CD4-positive, alpha-beta T cell treated with Interleukin-4 for 1 hour (primary cell): ENCODE results near the gene CMYA5.
"Not testable (repeated sequence)": the region's sequence is repeated elsewhere in the genome, so short reads cannot be mapped to it uniquely, and the experiment has no call there.

ENCODE experiments used
- DNase-seq, 2 donors: peaks; one replicate each; pipeline ENCODE4 v3.0.0-alpha.2; 2020 to 2022

Gene CMYA5

DNA sequence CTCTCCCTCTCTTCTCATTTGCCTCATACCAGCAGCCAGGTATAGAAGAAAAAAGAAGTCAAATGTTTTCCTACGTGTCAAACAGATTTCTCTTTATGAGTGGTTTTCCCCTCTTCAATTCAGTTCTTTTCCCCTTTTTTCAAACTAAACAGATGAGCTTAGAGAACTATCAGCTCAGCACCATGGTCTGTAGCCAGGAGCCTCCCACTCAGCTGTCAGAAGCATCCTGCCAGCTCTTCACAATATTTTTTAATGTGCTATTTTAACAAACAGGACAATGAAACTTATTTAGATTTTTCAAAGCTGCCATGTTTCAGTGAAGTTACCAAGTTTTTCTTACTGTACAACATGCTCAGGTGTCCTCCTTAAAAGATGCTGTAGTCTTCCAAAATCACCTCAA lies 63.5 kb downstream of the CMYA5 start:
- no peak for DNase-seq

DNA sequence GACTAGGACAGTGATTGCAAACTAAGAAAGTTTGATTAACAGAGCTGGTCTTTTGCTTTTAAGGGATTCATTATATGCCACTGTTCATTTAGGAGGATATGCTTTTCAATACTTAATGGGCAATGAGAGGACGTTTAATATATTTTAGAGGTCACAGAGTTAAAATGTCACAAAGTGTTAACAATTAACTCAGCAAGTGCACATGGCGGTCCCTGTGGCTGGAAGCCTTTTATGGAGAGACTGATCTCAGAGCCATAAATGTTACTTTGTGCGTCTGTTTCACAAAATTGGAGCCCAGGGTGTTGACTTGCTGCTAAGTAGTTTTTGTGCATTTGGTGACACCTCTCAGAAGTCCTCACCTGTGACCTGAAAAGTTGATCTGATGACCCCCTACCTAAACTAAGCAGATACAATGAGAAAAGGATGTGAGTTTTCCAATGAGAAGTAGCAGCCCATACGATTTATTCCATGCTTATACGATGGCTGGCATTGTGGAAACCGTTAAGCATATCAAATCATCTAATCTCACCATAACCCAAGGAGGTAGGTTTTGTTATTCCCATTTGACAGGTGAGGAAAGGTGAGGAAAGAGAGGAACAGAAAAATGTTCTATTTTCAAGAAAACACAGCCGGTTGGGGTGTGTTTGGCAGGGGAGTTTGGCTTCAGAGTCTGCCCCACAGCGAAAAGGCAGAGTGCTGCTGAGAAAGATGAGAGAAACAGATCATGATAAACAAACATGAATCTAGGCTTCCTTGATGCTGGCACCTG lies 64.4 kb downstream of the CMYA5 start:
- no peak for DNase-seq

DNA sequence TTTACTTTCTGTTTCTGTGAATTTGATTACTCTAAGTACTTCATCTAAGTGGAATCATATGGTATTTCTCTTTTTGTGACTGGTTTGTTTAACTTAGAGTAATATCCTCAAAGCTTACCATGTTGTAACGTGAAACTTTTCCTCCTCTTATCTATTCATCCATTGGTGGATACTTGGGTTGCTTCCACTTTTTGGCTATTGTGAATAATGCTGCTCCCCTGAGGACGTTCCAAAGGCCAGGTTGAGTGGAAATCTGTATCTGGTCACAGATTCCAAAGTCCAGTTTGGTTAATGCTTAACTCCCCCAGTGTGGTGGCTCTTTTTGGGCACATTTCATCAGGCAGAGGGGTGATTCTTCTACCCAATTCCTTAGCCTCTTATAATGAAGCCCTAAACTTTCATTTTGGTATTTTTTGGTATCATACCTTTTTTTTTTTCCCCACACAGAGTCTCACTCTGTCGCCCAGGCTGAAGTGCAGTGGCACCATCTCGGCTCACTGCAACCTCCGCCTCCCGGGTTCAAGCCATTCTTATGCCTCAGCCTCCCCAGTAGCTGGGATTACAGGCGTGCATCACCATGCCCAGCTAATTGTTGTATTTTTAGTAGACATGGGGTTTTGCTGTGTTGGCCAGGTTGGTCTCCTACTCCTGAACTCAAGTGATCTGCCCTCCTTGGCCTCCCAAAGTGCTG lies 65.4 kb downstream of the CMYA5 start:
- no peak for DNase-seq

DNA sequence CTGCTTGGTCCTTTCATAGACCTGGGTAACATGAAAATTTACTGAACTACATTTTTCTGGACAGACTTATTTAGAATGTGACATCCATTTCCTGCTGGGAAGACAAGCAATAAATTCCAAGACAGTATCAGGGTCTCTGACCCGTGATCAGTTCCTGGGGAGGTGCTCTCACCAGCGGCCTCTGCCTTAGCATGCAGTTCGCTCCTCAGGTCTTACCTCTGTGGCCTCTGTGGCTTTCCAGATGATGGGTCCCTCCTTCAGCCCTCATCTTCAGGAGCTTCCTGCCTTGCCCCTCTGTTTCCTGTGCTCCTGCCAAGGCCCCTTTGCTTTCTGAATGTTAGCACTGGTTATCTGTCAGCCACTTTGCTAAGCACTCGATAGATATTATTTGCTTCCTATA lies 66.4 kb downstream of the CMYA5 start:
- DNase-seq, result no peak

DNA sequence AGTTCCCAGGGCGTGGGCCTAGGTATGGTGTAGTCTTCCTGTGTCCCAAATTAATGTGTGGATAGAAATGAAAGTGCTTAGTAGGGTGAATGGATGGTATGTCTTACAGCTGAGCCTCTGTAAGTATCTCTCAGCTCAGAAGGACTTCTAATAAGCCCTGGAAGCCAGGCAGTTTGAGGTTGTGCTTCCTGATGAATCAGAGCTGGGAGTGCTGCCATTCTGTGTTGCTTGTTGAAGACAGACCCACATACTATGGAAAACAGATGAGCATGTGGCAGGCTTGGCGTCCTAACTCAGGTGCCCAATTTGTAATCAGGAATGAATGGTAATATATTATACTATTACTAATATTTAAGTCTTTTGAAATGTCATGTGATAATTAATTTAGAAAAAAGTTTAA lies 69.8 kb downstream of the CMYA5 start:
- DNase-seq, result no peak

DNA sequence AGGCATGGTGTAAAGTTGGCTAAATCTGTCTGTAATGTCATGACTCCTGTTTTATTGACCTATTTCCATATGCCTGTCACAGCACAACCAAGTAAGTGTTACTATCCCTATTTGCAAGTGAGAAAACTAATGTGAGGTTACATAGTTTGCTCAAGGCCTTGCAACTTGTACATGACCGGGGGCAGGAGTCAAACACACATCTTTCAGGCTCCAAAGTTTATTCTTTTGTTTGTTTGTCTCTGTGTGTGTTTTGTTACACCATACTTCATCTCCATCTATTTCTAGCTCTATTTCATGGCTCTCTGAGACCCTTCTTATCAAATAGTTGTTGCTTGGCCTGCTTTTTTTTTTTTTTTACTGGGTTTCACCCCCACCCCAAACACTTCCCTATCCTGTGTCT lies 70.2 kb downstream of the CMYA5 start:
- no peak for DNase-seq

DNA sequence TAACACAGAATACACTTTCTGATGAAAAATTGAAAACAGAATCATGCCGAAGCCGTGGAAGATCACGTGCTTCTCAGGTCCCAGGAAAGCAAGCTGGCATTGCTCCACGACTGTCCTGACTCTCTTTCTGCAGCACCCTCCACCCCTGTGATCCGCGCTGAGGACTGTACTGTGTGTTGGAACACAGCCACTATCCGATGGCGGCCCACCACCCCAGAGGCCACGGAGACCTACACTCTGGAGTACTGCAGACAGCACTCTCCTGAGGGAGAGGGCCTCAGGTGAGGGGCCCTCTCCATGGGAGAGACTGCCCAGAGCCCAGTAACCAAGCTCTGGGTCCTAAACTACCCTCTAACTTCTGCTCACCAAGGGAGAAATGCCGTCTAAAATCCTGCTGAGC lies 73.3 kb downstream of the CMYA5 start:
- DNase-seq, result no peak

DNA sequence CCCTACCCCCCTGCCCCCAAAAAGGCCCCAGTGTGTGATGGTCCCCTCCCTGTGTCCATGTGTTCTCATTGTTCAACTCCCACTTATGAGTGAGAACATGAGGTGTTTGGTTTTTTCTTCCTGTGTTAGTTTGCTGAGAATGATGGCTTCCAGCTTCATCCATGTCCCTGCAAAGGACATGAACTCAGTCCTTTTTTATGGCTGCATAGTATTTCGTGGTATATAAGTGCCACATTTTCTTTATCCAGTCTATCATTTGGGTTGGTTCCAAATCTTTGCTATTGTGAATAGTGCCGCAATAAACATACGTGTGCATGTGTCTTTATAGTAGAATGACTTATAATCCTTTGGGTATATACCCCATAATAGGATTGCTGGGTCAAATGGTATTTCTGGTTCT lies 74.5 kb downstream of the CMYA5 start:
- DNase-seq, result not testable (repeated sequence)

DNA sequence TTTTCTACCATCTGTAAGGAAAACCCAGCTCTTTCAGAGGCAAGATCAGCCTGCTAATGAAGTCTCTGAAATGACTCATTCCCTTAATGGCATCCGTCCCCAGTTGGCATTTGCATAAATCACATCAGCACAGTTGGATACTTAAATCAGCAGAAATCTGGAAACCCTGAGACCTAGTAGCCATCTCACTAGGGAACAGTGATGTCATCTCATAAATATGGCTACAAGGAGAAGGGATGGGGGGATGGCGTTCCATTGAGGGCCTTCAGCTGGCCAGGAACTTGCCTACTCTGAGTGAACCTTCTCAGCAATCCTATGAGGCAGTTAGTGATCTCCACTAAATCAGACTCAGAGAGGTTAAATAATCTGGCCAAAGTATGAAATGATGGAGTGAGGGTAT lies 81.8 kb downstream of the CMYA5 start:
- DNase-seq, result no peak

DNA sequence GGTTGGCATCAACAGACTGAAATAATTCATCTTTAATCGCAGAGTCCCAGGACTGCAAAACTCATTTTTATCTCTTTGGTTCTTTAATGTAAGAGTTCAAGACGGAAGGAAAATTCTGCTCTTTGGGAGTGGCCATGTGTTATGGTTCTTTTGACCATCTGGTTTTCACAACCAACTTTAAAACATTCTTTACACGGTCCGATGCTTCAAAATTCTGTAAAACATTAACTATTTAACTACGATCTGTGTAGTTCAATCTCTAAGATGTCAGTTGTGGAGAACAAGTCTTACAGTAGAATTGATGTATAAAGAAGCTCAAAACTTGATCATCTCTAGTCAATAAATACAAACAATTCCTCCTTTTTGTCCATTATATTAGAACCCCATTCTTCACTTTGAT lies 83.0 kb downstream of the CMYA5 start:
- no peak for DNase-seq

DNA sequence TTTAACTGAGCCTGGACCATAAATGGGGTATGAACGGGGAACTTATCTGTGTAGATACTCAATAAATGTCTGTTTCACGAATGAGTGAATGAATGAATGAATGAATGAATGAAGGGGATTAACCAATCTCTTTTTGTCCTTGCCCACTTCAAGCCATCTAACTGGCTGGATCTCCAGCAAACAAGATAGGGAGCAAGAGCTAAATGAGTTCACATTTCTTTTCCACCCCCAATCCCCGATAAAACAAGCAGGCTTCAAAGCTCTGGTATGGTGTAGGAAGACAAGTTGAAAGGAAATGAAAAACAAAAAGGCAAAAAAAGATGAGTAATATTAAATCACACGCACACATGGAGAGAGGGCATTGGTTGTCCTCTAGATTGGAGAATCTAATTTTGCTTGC lies 84.0 kb downstream of the CMYA5 start:
- no peak for DNase-seq

DNA sequence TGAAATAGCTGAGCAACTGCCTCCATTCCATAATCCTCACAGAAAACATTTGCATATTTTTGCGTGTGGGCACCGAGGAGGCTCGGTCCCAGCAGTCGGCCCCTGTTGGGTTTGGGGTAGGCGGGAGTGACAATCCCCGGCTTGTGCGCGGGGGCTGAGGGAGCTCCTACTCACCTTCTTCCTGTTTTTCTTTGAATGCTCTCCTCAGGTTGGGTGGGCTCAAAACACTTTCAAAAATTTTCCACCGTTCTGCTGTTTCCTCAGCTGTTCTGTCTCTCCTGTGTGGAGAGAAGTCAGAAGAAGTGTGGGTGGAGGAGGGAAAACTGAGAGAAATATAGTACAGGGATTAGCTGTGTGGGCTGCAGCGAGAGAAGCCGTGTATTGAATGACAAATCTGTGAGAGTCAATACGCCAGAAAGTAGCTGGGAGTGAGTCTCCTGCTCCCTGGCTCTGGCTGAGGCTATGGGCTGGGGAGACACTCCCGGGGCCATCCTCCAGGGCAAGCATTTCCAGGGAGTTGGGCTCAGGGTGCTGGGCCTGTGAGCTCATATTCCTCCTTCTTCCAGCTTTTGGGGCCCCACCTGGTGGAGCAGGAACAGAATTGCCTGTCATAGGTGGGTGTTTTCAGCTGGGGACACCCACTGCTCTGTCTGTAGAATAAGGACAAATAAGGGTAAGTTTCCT lies 84.7 kb downstream of the CMYA5 start:
- DNase-seq, result peak in 1 of 2 donors; percentile 2

DNA sequence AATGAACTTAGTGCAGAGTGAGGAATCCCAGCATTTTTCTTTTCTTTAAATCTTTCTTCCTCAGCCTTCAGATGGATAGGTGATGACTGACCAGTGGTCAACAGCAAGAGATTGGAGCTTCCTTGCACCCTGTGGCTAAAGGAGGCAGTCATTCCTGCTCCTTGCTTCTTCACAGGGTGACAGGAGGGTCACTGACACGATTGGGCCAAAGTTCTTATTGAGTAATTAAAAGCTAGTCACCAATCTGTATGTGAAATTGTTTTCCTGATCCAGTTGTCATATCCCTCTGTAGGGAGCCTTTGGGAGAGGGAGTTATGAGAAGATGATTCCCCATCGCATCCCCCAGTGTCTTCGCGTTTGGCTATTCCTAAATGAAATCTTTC lies 85.2 kb downstream of the CMYA5 start:
- DNase-seq, result no peak

DNA sequence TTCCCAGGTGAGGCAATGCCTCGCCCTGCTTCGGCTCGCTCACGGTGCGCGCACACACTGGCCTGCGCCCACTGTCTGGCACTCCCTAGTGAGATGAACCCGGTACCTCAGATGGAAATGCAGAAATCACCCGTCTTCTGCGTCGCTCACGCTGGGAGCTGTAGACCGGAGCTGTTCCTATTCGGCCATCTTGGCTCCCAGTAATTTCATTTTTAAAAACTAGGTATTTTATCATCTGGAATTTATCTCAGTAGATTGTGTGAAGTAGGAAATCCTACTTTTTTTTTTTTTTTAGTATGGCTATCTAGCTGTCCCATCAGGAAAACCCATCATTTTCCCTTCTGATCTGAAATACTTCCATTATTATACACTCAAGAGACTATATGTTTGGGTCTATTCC lies 95.1 kb downstream of the CMYA5 start:
- DNase-seq, result not testable (repeated sequence)

DNA sequence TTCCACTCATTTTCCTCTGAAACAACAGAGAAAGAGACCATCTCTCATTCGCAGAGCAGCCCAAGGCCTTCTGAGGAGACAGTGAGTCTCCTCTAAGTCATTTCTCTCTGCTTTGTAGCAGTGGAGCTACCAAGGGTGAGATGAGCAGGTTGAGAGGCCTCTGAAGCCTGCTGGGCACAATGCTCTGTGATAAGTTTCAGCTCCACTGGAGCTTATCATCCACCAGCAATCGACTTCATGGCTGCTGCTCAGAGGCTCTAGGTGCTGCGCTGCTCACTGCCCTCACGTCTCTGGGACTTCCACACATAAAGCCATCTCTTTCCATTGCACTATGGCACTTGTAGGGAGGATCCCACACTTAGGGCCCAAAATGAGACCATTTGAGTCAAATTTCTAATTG lies 96.3 kb downstream of the CMYA5 start:
- DNase-seq, result no peak

DNA sequence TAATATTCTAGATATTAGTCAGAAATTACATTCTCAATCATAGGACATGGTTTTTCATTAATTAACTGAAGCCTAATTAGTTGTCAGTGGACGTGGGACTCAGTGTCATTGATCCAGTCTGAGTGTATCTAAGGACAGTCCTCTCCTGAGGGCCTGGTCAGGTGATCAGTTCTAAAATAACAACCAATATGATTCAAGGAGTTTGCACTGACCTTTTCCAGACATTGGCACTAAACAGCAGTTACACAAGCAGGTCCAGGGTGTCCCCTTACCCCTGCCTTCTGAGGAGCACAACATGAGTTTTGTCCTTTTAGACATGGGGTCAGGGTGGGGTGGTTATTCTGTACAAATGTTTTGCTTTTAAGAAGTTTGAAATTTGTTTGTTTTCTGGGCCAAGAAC lies 97.8 kb downstream of the CMYA5 start:
- no peak for DNase-seq

DNA sequence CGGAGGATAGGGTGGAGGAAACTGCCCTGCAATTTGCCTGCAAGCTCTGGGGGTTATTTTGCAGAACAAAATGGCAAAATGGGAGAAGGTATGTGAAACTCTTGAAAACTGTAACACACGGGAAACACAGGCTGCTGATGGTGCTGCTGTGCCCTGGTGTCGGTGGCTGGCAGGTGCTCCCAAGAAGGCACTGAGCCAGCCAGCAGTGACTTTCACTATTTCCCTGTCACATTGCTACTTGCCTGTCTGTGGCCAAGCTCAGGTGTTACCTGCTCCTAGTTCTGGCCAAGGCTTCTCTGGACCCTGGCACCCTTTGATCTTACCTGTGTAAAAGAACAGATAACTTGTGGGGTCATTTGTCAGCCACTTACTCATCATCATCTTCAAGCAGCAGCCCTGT lies 102.2 kb downstream of the CMYA5 start:
- DNase-seq, result no peak

DNA sequence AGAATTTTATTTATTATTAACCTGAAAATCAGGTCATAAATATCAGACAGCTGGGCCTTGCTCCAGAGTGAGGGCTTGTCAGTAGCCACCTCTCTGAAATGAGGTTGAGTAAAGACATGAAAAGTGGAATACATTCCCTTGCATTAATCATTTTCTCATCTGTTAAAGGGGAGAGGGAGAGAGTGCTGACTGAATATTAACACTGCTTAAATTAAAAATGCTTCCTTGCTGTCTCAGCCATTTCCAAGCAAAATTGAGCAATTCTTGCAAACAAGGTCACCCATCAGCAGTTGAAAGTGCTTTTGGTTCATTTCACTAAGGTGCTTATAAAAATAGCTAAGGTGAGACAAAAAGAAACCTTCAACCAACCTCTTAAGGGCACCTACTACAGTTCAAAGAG lies 102.8 kb downstream of the CMYA5 start:
- no peak for DNase-seq

DNA sequence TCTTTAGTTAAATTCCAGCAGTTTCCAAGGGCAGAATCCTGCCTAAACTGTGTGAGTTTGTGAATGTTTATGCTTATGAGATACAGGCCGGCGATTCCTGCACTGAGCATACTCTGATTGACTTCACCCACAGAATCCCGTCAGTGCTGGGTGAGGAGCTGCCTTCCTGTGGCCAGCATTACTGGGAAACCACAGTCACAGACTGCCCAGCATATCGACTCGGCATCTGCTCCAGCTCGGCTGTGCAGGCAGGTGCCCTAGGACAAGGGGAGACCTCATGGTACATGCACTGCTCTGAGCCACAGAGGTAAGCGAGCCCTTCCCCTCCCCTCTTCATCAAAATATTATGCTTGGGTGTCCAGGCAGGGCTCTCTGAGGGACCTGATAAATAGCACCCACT lies 103.7 kb downstream of the CMYA5 start:
- DNase-seq, result no peak

DNA sequence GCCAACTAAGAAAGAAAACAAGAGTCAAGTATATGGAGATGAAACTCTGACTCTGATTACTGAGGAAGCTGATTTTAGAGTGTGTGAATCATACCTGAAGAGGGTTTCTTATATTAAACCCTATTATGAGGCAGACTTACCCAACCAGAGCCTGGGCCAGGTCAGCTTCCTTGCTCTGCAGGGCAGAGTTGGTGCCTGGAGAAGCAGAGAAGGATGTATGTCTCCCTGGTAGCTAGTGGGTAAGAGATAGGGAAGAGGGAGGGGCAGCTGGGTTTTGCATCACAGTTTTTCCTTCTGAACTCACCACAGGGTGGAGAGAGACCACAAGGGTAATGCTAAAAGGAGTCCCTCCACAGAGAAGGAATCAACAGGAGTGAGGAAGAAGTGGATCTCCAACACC lies 104.1 kb downstream of the CMYA5 start:
- DNase-seq, result no peak

DNA sequence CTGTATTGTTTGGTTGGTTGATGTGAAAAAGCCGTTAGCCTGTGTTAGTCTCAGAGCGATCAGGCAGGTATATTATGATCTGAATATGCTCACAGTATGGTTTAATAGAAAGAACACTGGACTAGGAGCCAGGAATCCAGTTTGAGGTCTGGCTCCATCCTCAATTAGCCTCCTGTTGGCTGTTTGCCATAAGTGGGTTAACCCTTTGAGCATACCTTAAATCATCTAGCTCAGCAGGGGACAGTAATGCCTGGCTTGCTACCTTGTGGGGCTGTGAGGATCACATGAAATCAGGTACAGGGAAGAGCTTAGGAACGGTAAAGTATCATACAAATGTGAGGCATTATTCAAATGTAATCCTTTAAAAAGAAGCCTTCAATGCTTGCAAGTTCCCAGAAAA lies 104.7 kb downstream of the CMYA5 start:
- no peak for DNase-seq

DNA sequence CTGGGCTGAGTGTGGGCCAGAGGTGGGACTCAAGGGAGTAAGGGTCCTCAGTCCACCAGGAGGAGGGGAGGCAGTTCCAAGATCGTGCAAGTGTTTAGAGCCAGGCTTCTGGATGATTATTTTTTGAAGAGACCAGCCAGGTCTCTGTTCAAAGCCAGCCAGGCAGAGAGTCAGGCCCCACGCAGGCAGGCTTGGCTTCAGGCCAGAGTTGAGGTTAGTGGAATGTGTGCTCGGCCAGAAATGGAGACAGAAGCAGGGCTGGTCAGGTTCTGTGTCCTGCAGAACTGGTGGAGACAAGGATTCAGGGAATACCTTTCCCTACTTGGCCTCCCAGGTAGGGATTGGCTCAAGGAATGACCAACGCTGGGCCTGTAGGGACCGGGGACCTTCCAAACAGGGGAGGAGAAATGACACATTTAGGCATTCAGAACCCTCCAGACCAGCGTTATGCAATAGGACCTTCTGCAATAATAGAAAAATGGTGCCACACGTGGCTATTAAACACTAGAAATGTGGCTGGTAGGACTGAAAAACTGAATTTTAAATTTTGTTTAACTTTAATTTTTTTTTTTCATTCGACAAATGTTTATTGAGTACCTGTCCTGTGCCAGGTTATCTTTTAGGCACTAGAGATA lies 106.2 kb downstream of the CMYA5 start:
- no peak for DNase-seq

DNA sequence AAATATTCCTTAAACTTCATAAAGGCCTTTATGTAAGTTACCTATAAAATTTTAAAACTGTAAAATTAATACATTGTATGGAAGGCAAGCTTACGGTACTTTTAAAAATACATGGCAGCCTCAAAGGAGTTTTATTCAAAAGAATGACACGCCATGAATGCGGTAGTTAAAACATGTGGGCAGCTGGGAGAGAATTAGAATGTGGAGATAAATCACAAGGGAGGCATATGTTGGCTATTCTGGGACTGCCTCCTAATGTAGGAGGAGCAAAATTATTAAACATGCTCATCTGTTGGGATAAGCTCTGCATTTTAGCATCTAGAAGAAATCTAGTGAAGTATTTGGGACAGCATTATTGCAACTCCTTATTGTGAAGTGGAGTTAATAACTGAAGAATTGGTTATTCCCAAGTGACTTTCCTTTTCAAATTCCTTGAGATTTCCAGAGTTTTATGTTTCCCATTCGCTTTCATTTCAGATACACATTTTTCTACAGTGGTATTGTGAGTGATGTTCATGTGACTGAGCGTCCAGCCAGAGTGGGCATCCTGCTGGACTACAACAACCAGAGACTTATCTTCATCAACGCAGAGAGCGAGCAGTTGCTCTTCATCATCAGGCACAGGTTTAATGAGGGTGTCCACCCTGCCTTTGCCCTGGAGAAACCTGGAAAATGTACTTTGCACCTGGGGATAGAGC lies 109.4 kb downstream of the CMYA5 start:
- DNase-seq, result no peak
